Esophagus (tissue), 2 donors: ENCODE data around the gene PTTG1. TPM values are rescaled to one million over a fixed set of nuclear protein-coding genes. Genes with fewer than 3 reads are reported as not detected.

ENCODE experiments used
- H3K27ac ChIP-seq, 2 donors: one replicate each; pipeline ENCODE4 v1.5.1; 2013; ENCODE audit warnings: low read depth in 2 of 2, mild to moderate bottlenecking in 2 of 2, inconsistent platforms in 1 of 2, low read length in 1 of 2, moderate library complexity in 1 of 2
- H3K27me3 ChIP-seq, 2 donors: one replicate each; pipeline ENCODE4 v1.6.1; 2013; ENCODE audit warnings: low read length in 2 of 2, control low read depth in 1 of 2, mild to moderate bottlenecking in 1 of 2; ENCODE audit not compliant: insufficient read depth in 2 of 2, control insufficient read depth in 1 of 2
- H3K36me3 ChIP-seq, 2 donors: one replicate each; pipeline ENCODE4 v1.6.1; 2013; ENCODE audit warnings: low read length in 1 of 2; ENCODE audit not compliant: control insufficient read depth in 2 of 2, insufficient read depth in 2 of 2
- H3K4me1 ChIP-seq, 2 donors: one replicate each; pipeline ENCODE4 v1.6.1; 2013; ENCODE audit warnings: low read length in 1 of 2; ENCODE audit not compliant: control insufficient read depth in 2 of 2, insufficient read depth in 2 of 2
- H3K4me3 ChIP-seq, 2 donors: one replicate each; pipeline ENCODE4 v1.5.1; 2013; ENCODE audit warnings: low read length in 2 of 2, mild to moderate bottlenecking in 2 of 2, low read depth in 1 of 2, moderate library complexity in 1 of 2
- H3K9me3 ChIP-seq, 2 donors: one replicate each; pipeline ENCODE4 v1.6.1; 2013; ENCODE audit warnings: mild to moderate bottlenecking in 2 of 2, low read depth in 1 of 2, low read length in 1 of 2, moderate library complexity in 1 of 2; ENCODE audit not compliant: control insufficient read depth in 2 of 2, insufficient read depth in 1 of 2
- WGBS, 2 donors: extraction: QIAGEN DNeasy Blood & Tissue Kit; methylation state at CpG; one replicate each; pipeline ENCODE4 v1.1.7; 2013; 5-methylcytosine and 5-hydroxymethylcytosine counted together
- polyA plus RNA-seq, 2 donors: library from polyadenylated mRNA; stranded (reverse); fragments of 200-250 nt; gene quantifications; one replicate each; pipeline ENCODE4 v1.2.3, GENCODE V29; 2013
- donor health status: healthy with polysubstance abuse.
- donor health status: Bipolar disorder and iron deficiency.

Gene PTTG1
- polyA plus RNA-seq, 2 donors: 96.5 to 118 TPM

GRCh38 chr5:160449458-160449857, 27.8 kb downstream of the PTTG1 start:
- H3K4me1 ChIP-seq: no peaks in the 10 kb centered on the region
- no peaks in the 10 kb centered on the region for H3K36me3 ChIP-seq
- H3K9me3 ChIP-seq: no peaks in the 10 kb centered on the region
- WGBS, 2 donors: 93 to 94% methylated on average over 3 of the region's 3 CpGs
- H3K27ac ChIP-seq: no peak overlapping the region
- no peak overlapping the region for H3K4me3 ChIP-seq
- H3K27me3 ChIP-seq: no peaks in the 10 kb centered on the region

GRCh38 chr5:160450164-160450932, 28.7 kb downstream of the PTTG1 start:
- H3K9me3 ChIP-seq: no peaks in the 10 kb centered on the region
- H3K4me3 ChIP-seq: no peak overlapping the region
- no peaks in the 10 kb centered on the region for H3K4me1 ChIP-seq
- 86 to 88% methylated on average over 9 of the region's 9 CpGs for WGBS, 2 donors
- no peaks in the 10 kb centered on the region for H3K27me3 ChIP-seq
- no peaks in the 10 kb centered on the region for H3K36me3 ChIP-seq
- no peak overlapping the region for H3K27ac ChIP-seq

- no peak overlapping the region for H3K27ac ChIP-seq
- no peaks in the 10 kb centered on the region for H3K9me3 ChIP-seq
- no peak overlapping the region for H3K4me3 ChIP-seq
- WGBS, 2 donors: 99 to 100% methylated on average over 2 of the region's 2 CpGs
- H3K36me3 ChIP-seq: no peaks in the 10 kb centered on the region
- no peaks in the 10 kb centered on the region for H3K27me3 ChIP-seq
- no peaks in the 10 kb centered on the region for H3K4me1 ChIP-seq
Measured at GRCh38 chr5:160451281-160451680, 29.6 kb downstream of the PTTG1 start.

GRCh38 chr5:160452036-160452435, 30.4 kb downstream of the PTTG1 start:
- H3K4me1 ChIP-seq: no peaks in the 10 kb centered on the region

GRCh38 chr5:160452795-160453194, 31.1 kb downstream of the PTTG1 start:
- H3K27ac ChIP-seq: no peak overlapping the region
- H3K36me3 ChIP-seq: no peaks in the 10 kb centered on the region
- H3K4me1 ChIP-seq: no peaks in the 10 kb centered on the region
- H3K9me3 ChIP-seq: no peaks in the 10 kb centered on the region
- WGBS, 2 donors: 43 to 53% methylated on average over 6 of the region's 6 CpGs
- no peak overlapping the region for H3K4me3 ChIP-seq
- no peaks in the 10 kb centered on the region for H3K27me3 ChIP-seq

More at GRCh38 chr5:160452036-160452435, 30.4 kb downstream of the PTTG1 start:
- Histone ChIP-seq H3K27ac (no peak overlapping the region), H3K27me3 (no peaks in the 10 kb centered on the region), H3K4me3 (no peak overlapping the region), H3K9me3 (no peaks in the 10 kb centered on the region), H3K36me3 (no peaks in the 10 kb centered on the region)

- H3K9me3 ChIP-seq: no peaks in the 10 kb centered on the region
- no peak overlapping the region for H3K27ac ChIP-seq
- WGBS, 2 donors: 74 to 81% methylated on average over 1 of the region's 1 CpG
- H3K36me3 ChIP-seq: no peaks in the 10 kb centered on the region
- no peaks in the 10 kb centered on the region for H3K27me3 ChIP-seq
- H3K4me1 ChIP-seq: no peaks in the 10 kb centered on the region
- no peak overlapping the region for H3K4me3 ChIP-seq
Measured at GRCh38 chr5:160453751-160454150, 32.1 kb downstream of the PTTG1 start.

- H3K27ac ChIP-seq: no peak overlapping the region
- H3K27me3 ChIP-seq: no peaks in the 10 kb centered on the region
- WGBS, 2 donors: 82 to 84% methylated on average over 4 of the region's 4 CpGs
- no peaks in the 10 kb centered on the region for H3K4me1 ChIP-seq
- no peak overlapping the region for H3K4me3 ChIP-seq
- H3K36me3 ChIP-seq: no peaks in the 10 kb centered on the region
- no peaks in the 10 kb centered on the region for H3K9me3 ChIP-seq
Measured at GRCh38 chr5:160455600-160455999, 33.9 kb downstream of the PTTG1 start.

GRCh38 chr5:160456480-160457177, 35.0 kb downstream of the PTTG1 start:
- Histone ChIP-seq H3K4me3 (no peak overlapping the region), H3K4me1 (no peaks in the 10 kb centered on the region), H3K36me3 (no peaks in the 10 kb centered on the region), H3K27ac (no peak overlapping the region), H3K27me3 (no peaks in the 10 kb centered on the region), H3K9me3 (no peaks in the 10 kb centered on the region)
- 83 to 84% methylated on average over 9 of the region's 9 CpGs for WGBS, 2 donors

- no peaks in the 10 kb centered on the region for H3K36me3 ChIP-seq
- H3K9me3 ChIP-seq: no peaks in the 10 kb centered on the region
- no peaks in the 10 kb centered on the region for H3K4me1 ChIP-seq
- no peaks in the 10 kb centered on the region for H3K27me3 ChIP-seq
- H3K27ac ChIP-seq: no peak overlapping the region
- WGBS, 2 donors: 58 to 63% methylated on average over 5 of the region's 5 CpGs
- no peak overlapping the region for H3K4me3 ChIP-seq
Measured at GRCh38 chr5:160457252-160457651, 35.6 kb downstream of the PTTG1 start.
